NCI-H345 (cell line): ENCODE results near the gene PLEKHG5.
A peak's percentile ranks its signal among the peaks of the same experiment; 100 is the strongest.

Experiments used
- DNase-seq: peaks from one replicate; lab custom pipeline; 2025; lab: John Stamatoyannopoulos, UW

The PLEKHG5 gene

GRCh38 chr1:6509220-6509918 lies 17.9 kb upstream of the PLEKHG5 start:
- DNase-seq, result no peak

- no peak for DNase-seq
Observed at GRCh38 chr1:6508816-6509189, 17.3 kb upstream of the PLEKHG5 start.

DNA sequence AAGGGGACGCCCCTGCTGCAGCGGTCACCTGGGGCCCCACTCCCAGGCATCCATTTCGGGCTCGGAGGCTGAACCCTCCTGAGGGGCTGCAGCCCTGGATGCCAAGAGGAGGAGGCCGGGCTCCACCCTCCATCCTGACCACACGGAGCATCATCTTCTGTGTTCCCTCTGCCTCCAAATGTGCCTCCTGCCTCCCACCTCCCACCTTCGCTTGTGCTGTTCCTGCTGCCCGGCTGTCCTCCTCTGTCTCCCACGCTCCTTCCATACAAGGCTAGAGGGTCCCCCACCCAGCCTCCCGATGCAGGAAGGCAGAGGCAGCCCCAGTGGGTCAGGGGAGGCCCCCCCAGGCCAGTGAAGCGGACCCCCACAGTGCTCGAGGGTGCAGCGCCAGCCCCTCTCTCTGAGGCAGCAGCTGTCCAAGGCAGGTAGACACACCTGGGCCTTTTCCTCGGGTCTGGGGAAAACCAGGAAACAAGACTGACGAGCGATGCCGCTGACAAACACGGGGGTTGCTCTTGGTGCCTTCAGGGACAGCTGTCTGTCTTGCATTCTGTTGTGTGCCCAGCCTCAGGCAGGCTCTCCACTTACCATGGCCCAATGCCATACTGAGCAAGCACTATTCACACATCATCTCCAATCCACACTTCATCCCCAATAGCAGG lies 16.8 kb upstream of the PLEKHG5 start:
- DNase-seq, result no peak

DNA sequence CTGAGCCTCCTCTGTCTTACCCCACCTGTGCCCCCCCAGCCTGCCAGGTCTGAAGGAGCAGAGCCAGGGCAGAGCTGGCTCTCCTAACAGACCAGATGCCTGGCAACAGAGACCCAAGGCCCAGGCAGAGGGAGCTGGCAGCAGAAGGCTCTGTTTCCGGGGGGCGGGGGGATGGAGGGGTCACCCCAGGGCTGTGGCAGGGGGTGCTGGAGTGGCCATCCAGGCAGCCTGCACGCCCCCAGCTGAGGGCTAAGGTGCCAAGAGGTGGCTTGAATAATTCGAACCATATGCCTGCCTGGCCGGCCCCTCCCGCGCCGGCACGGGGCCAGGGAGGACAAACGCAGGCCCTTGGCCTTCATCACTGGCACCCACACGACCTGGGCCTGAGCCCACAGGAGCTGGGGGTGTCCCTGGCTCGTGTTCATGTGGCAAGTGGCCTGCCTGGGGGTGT lies 16.0 kb upstream of the PLEKHG5 start:
- DNase-seq, result no peak

GRCh38 chr1:6507037-6507428 lies 15.6 kb upstream of the PLEKHG5 start:
- DNase-seq, result no peak

DNA sequence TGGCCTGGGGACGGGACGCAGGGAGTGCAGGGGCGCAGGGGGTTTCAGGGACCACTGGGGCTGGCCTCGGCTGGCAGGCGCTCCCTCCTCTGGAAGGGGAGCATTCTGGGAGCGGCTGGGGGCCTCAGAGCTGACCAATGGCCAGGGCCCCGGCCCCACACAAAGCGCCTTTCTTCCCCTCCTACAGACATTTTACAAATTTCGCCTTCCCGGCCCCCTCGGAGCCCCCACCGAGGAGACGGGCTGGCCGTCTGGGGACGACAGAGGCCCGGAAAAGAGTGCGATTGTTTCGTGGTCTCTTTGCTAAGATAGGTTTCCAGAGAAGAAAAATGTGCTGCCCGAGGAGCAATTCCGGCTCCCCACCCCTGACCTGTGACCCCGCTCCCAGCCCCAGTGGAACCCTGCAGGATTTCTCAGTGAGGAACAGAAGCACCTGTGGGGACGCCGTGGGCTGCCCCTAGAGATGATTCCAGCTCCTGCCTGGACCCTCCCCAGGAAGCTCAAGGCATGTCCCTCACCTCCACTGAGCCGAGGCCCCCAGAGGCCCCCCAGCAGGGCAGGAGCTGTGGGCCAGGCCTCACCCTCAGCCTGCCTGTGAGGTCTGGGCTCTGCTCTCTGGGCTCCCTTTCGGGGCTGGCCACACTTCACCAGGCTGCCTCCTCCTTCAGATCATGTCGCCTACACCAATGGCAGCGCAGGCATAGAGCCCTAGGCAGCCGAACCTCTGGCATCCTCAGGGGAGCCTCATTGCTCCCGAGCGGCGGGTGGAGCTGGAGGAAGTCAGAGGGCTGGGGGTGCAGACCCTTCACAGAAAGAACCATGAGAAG lies 15.0 kb upstream of the PLEKHG5 start:
- no peak for DNase-seq

DNA sequence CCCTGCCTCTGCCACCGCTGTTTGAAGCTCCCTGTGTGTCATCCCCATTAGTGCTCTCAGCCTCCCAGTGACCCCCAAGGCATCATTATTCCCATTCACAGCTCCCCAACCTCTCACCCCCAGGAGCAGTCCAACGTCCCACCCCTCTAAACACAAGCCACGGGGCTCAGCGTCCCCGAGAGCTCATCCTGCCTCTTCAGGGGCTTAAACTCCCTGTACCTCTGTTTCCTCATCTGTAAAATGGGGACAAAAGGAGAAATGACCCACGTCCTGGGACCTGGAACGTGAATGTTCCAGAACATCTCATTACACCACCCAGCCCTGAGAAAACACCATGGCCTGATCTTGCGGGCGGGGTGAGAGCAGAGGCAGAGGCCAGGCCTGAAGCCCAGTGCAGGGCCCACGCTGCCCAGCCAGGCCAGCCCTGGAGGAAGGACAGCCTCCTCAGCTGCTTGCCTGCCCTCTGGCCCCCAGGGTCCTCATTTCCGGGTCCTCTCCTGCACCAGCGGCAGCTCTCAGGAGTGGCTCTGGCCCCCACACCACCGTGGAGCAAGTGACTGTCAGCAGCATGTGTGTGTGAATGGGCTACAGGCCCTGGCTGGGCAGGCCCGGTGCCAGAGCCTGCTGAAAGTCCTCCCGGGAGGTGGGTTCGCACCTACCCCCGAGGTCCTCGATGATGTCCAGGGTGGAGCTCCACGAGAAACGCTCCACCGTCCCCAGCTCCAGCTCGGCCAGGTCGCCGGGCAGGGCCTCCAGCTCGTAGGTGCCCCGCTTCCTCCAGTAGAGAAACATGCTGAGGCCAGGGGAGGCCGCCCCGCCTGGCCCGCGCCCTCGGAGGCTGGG lies 14.1 kb upstream of the PLEKHG5 start:
- no peak for DNase-seq

- no peak for DNase-seq
Observed at GRCh38 chr1:6504887-6505286, 13.4 kb upstream of the PLEKHG5 start.

DNA sequence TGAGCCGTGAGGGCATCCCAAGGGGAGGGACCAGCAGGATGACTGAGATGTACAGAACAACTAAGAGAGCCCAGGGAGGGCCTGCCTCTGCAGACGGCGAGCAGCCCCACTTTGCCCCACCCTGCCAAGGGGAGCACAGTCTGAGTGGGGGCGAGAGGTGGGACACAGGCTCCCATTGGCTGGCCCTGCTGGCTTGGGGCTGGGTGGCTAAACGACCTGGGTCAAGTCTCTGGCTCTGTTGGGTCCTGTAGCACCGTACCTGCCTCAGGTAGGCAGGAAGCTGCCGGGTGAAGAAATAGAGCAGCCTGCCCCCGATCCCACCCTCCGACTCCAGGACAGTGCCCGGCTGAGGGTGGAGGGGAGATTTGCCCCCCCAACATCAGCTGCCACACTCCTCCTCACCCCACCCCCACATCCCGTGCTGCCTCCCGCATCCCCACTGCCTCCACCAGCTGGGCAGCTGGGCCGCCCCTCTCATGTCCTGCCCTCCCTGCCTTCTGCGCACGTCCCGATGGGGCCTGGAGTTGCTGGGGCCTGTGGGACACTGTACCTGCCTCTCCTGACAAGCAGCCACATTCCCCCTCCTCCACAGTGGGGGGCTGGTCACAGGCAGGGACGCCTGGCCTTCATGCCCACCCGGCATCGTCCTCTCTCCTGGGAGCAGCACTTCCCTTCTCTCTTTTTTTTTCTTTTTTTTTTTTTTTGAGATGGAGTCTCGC lies 12.6 kb upstream of the PLEKHG5 start:
- DNase-seq, result no peak

GRCh38 chr1:6502000-6502891 lies 10.8 kb upstream of the PLEKHG5 start:
- DNase-seq, result no peak

DNA sequence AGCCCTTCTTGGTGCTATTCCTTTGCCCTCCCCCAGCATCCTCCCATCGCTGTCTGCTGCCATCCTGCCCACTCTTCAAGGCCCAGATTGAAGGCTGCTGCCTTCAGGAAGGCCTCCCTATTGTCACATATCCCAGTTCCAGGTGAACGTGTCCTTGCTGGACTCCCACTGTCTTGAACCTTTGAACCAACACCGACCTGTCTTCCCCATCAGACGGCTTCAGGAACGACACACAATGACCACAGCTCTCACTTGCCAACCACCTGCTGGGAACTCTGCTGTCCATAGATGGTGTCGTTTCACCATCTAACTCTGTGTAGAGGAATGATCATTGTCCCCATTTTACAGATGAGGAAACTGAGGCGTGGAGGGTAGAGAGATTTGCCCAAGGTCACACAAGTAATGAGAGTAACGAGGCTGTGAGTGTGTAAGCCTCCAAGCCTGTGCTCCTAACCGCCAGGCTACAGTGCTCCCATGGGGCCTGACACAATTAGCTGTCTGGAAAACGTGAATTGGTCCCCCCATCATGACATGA lies 9.9 kb upstream of the PLEKHG5 start:
- no peak for DNase-seq

DNA sequence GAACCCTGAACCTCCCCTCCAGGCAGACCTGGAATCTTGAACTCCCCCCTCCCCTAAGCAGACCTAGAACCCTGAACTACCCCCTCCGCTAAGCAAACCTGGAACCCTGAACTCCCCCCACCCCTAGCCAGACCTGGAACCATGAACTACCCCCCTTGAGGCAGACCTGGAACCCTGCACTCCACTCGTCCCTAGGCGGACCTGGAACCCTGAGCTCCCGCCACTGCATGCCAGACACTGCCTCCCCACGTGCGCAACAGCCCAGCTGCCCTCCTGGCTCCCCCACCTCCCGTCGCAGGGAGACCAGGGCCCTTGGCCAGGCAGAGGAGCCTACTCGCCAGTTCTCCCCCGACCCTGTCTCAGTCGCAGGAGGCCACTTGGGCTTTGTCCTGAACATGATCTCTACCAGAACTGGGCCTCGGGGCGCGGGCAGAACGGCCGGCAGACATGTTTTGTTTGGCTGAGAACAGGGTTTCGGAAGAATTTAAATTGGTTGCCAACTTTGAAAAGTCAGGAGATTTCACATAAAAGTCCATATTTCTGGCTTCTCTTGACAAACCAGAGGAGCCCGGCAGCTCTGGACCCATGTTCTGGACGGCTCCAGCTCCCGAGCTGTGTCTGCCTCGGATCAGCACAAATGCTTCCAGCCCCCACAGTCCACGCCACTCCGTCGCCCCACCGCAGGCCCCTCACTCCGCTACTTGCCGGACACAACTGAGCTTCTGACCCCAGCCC lies 9.2 kb upstream of the PLEKHG5 start:
- no peak for DNase-seq

- DNase-seq, result no peak
Observed at GRCh38 chr1:6499296-6499695, 7.8 kb upstream of the PLEKHG5 start.

DNA sequence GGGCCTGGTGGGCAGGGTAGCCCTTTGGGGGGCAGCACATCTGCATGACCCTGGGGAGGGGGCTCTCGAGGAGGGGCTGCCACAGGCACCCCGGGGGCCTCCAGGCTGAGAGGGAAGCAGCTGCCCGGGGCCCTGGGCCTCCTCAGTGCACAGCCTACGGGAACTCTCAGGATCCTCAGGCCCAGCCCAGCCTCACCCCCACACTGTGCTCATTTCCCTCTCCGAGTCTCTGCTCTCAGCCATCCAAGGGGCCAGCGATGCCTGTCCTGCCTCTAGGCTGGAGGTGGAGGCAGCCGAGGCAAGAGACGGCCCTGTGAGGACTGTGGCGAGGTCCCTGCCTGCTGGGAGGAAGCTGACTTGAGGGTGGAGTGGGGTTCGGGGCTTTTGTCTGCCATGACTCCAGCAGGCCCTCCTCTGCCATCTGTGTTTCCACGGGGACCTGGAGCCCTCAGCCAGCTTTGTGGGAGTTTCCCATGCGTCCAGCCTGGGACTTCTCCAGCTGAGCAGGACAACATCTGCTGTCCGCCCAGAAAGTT lies 7.2 kb upstream of the PLEKHG5 start:
- no peak for DNase-seq

DNA sequence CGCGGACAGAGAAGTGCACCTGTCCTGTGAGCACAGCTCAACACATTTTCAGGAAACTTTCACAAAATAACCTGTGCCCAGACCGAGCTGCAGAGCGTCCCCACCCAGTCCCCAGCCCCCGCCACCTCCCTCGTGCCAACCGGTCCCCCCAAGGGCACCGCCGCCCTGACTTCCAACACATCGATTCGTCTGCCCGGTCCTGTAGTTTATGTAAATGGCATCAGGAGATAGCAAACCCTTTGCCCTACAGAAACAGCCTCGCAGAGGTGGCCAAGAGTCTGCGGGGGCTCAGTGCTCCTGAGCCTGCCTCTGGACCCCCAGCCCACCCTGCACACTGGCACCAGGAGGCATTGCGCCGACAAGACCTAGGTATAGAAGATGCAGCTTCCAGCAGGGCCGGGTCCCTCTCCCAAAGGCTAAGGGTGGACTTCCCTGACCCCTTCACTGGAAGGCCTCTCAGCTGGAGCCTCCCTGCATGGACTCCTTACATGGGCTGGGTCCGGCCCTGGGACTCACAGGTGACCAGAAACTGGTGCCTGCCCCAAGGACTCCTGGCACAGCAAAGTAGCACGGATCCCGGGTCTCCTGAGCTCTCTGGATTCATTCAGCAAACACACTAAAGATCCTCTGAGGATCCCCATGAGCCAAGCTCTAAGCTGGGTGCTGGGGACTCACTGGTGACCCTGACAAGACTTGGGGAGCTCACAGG lies 6.6 kb upstream of the PLEKHG5 start:
- no peak for DNase-seq

DNA sequence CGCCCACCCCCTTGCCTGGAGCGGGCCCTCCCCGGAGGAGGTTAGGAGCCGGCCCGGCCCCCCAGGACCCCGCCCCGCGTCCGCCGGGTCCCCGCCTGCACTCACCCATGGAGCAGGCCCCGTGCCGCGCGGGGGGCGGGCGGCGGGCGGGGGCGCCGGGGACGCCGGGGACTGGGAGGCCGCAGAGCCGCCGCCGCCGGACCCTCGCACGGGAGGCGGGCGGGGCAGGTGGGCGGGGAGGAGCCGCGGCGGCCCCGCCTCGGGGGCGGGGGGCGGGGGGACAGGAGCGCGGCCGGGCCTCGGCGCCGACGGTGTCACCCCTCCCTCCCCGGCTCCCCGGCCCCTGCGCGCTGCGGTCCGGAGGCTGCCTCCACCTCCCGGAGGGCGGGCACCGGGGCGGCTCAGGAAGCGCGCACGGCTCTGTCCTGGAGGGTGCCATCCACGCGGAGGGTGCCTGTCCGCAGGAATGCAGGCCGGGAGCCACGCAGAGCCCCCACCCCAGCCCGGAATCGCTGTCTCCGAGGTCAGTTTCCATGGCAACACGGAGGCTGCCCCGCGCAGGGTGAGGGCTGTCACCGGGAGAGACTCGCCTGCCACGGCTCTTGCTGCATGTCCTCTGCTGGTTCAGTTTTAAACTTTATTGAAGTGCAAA lies 5.9 kb upstream of the PLEKHG5 start:
- DNase-seq, result peak; percentile 29

DNA sequence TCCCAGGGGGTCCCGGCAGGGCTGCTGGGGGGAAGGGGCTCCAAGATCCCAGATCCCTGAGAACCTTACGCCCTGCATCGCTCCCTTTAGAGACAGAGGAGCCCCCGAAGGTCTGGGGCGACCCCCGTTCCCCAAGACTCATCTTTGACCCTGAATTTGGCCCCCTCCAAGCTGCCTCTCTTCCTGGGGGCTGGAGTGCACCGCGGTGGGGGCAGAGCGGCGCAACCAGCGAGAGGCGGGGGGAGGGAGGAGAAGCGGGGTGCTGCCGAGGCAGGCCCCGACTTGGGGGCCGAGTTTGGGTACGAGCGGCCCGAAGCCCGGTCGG lies 5.4 kb upstream of the PLEKHG5 start:
- no peak for DNase-seq

- DNase-seq, result no peak
Observed at GRCh38 chr1:6496365-6496721, 4.9 kb upstream of the PLEKHG5 start.
